Duodenal mucosa (tissue), 2 donors: ENCODE measurements around the gene RBKS.

ENCODE experiments used
- H3K27ac ChIP-seq: one replicate; pipeline ENCODE4 v1.7.0; 2013; ENCODE audit warnings: low read depth, low read length
- H3K27me3 ChIP-seq, 2 donors: one replicate each; pipeline ENCODE4 v1.7.0; 2013; ENCODE audit warnings: low read length in 2 of 2, control low read depth in 1 of 2; ENCODE audit not compliant: insufficient read depth in 2 of 2, control insufficient read depth in 1 of 2
- H3K36me3 ChIP-seq, 2 donors: one replicate each; pipeline ENCODE4 v1.7.0; 2013; ENCODE audit warnings: low read length in 2 of 2, control low read depth in 1 of 2; ENCODE audit not compliant: insufficient read depth in 2 of 2, control insufficient read depth in 1 of 2
- H3K4me1 ChIP-seq, 2 donors: one replicate each; pipeline ENCODE4 v1.7.0; 2013; ENCODE audit warnings: low read length in 2 of 2, control low read depth in 1 of 2; ENCODE audit not compliant: insufficient read depth in 2 of 2, control insufficient read depth in 1 of 2
- H3K4me3 ChIP-seq, 2 donors: one replicate each; pipeline ENCODE4 v1.7.0; 2013; ENCODE audit warnings: low read length in 2 of 2, low read depth in 1 of 2
- H3K9ac ChIP-seq, 2 donors: one replicate each; pipeline ENCODE4 v1.7.0; 2013; ENCODE audit warnings: low read length in 2 of 2, low read depth in 1 of 2
- H3K9me3 ChIP-seq, 2 donors: one replicate each; pipeline ENCODE4 v1.7.0; 2013; ENCODE audit warnings: low read length in 2 of 2, control low read depth in 1 of 2; ENCODE audit not compliant: control insufficient read depth in 1 of 2

RBKS gene

GRCh38 chr2:27890146-27890923 is at the start of gene RBKS, which contains the start of gene BABAM2:
Gene RBKS (minus strand): TSS chr2:27890387. CDS start chr2:27890345, 42 bp downstream.
Gene BABAM2 (plus strand): TSS chr2:27890729. CDS start chr2:27894557, 3,828 bp downstream.
- Histone ChIP-seq H3K9ac (peak within 1 kb of the TSS; percentile 88 to 98), H3K27me3 (no peaks in the 10 kb centered on the region), H3K27ac (peak within 1 kb of the TSS; percentile 90), H3K4me1 (peaks cover 18 to 20% of the 10 kb centered on the region in 2 donors), H3K36me3 (no peaks in the 10 kb centered on the region), H3K9me3 (no peaks in the 10 kb centered on the region), H3K4me3 (peak within 1 kb of the TSS; percentile 86 to 96)

GRCh38 chr2:27935026-27935425 is 44.8 kb upstream of the RBKS start:
- Histone ChIP-seq H3K9ac (no peak overlapping the region), H3K27me3 (no peaks in the 10 kb centered on the region), H3K36me3 (peaks cover 0 to 5% of the 10 kb centered on the region in 2 donors), H3K27ac (no peak overlapping the region), H3K4me1 (peaks cover 13 to 20% of the 10 kb centered on the region in 2 donors), H3K4me3 (no peak overlapping the region), H3K9me3 (no peaks in the 10 kb centered on the region)

- no peaks in the 10 kb centered on the region for H3K9me3 ChIP-seq
- H3K4me3 ChIP-seq, result no peak overlapping the region
- no peak overlapping the region for H3K9ac ChIP-seq
- H3K4me1 ChIP-seq, result peaks cover 13 to 27% of the 10 kb centered on the region in 2 donors
- no peak overlapping the region for H3K27ac ChIP-seq
- H3K27me3 ChIP-seq, result no peaks in the 10 kb centered on the region
- peaks cover 0 to 5% of the 10 kb centered on the region in 2 donors for H3K36me3 ChIP-seq
Observed at GRCh38 chr2:27932396-27932795, 42.2 kb upstream of the RBKS start.

DNA sequence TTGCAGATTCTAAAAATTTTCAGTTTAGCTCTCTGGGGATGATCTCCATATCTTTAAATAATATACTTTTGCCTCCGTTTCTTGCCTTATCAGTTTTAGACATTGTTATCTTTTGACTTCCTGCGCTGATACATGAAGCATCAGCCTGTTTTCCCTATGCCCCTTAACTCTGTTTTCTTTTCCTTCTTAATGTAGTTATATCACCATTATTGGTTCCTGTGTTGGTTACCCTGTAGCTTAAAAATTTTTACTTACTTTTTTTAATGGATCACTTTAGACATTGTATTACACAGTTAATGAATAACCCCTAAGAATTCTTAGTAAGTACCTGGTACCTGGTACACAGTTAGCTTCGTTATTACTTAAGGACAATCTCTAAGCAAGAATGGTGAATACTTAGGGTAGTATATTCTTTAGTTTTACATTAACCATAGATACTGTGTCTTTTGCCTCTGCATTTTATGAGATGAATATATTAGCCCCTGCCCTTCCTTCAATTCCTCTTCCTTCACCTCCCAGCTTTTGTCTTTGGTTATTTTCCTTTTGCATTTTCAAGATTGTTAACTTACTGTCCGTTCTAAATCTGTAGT is 41.3 kb upstream of the RBKS start:
- no peaks in the 10 kb centered on the region for H3K9me3 ChIP-seq
- no peak overlapping the region for H3K27ac ChIP-seq
- H3K27me3 ChIP-seq, result no peaks in the 10 kb centered on the region
- H3K9ac ChIP-seq, result no peak overlapping the region
- H3K4me1 ChIP-seq, result peaks cover 13 to 32% of the 10 kb centered on the region in 2 donors
- no peak overlapping the region for H3K4me3 ChIP-seq
- H3K36me3 ChIP-seq, result peaks cover 0 to 5% of the 10 kb centered on the region in 2 donors

DNA sequence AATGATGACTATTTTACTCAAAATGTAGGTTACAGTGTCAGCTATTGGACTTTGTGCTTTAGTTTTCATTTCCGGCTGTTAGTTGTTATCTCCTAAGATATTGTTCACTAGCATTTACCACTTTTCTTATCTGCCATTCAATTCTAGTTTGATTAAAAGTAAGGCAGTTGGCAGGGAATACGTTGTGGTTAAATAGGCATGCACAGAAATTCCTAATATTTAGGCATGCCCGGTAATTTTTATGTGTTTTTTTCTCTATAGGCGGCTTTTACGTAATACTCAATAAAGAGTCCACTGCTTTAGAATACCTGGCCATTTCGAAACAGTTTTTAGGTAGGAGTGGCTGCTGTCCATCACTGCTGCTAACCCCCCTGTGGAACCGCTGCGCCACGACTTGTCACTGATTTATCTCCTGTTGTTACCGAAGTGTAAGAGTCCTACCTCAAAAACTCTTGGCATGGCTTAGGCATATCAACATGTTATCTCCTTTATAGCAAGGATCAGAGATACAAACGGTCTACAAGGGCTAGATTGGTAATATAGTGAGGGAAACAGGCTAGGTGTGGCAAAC is 39.8 kb upstream of the RBKS start:
- Histone ChIP-seq H3K9me3 (no peaks in the 10 kb centered on the region), H3K27ac (no peak overlapping the region), H3K36me3 (peaks cover 0 to 5% of the 10 kb centered on the region in 2 donors), H3K4me1 (peaks cover 17 to 41% of the 10 kb centered on the region in 2 donors), H3K4me3 (peak overlapping the region in 1 of 2 donors; percentile 17), H3K9ac (peak overlapping the region in 1 of 2 donors; percentile 0), H3K27me3 (no peaks in the 10 kb centered on the region)

DNA sequence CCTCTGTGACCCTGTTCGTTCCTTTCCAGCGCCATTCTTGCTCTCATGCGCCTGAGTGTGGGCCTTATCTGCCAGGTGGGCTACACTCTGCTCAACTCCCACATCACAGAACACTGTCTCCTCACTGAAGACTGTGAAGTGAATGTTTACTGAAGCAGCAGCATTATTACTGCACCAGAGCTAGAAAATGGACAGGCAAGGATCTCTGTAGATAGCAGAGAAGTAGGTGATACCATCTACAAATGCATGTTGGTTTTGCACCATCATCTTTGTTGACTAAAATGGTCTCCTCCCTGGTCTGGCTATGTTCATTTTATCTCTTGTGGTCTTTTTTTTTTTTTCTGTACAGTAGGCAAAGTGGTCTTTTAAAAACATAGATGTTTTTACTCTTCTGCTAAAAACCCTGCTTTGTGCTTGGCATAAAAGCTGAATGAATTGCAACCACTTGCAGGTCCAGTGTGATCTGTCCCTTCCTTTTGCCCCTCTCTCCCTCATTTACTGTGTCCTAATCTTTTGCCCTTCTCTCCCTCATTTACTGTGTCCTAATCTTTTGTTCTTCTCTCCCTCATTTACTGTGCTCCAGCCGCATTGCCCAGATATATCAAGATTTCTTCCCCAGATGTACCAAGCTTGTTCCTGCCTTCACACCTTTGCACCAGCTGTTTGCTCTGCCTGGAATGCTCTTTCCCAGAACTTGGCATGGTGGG is 35.7 kb upstream of the RBKS start:
- Histone ChIP-seq H3K4me3 (no peak overlapping the region), H3K9me3 (no peaks in the 10 kb centered on the region), H3K4me1 (peaks cover 30 to 42% of the 10 kb centered on the region in 2 donors), H3K27ac (no peak overlapping the region), H3K36me3 (no peaks in the 10 kb centered on the region), H3K27me3 (no peaks in the 10 kb centered on the region), H3K9ac (no peak overlapping the region)

- Histone ChIP-seq H3K36me3 (no peaks in the 10 kb centered on the region), H3K27ac (no peak overlapping the region), H3K9me3 (no peaks in the 10 kb centered on the region), H3K9ac (no peak overlapping the region), H3K4me1 (peaks cover 31 to 38% of the 10 kb centered on the region in 2 donors), H3K27me3 (no peaks in the 10 kb centered on the region), H3K4me3 (no peak overlapping the region)
Observed at GRCh38 chr2:27922842-27923241, 32.7 kb upstream of the RBKS start.

GRCh38 chr2:27921880-27922547 is 31.8 kb upstream of the RBKS start:
- no peak overlapping the region for H3K4me3 ChIP-seq
- H3K9me3 ChIP-seq, result no peaks in the 10 kb centered on the region
- H3K36me3 ChIP-seq, result no peaks in the 10 kb centered on the region
- peak overlapping the region in 1 of 2 donors; percentile 15 for H3K9ac ChIP-seq
- peaks cover 31 to 35% of the 10 kb centered on the region in 2 donors for H3K4me1 ChIP-seq
- no peak overlapping the region for H3K27ac ChIP-seq
- H3K27me3 ChIP-seq, result no peaks in the 10 kb centered on the region

GRCh38 chr2:27921424-27921823 is 31.2 kb upstream of the RBKS start:
- Histone ChIP-seq H3K36me3 (no peaks in the 10 kb centered on the region), H3K4me3 (no peak overlapping the region), H3K27ac (no peak overlapping the region), H3K4me1 (peaks cover 34 to 36% of the 10 kb centered on the region in 2 donors), H3K9ac (peak overlapping the region in 1 of 2 donors; percentile 15), H3K9me3 (no peaks in the 10 kb centered on the region), H3K27me3 (no peaks in the 10 kb centered on the region)
